Measurements from ENCODE around the gene PDE4D.

DNA sequence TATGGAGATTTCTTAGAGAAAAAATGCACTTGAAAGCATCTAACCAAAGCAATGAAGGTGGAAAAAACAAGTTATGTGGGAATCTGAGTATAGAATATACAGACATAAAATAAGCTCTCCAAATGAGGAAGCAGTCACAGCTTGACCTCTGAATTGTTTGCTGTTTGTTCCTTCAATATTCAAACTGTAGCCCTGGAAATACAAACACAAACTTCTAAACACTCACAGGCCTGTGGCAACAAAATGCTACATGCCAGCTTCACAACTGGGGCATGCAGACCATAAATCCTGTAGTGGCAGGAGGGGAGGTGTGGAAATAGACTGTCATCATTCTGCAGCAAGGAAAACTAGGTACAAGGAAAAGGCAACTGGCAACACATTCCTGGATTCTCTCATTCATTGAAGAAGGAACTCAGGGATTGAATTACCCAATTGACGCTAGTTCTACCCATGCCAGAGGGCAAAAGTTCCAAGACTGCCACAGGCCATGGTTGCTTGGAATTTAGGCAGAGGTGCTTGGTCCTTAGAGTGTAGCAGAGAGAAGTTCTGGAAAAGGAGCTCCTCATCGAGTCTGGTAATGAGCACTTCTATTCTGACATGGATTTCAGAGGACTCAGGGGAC is 349.6 kb downstream of the PDE4D start:
- no peak for TF ChIP-seq POLR2AphosphoS5 (IDR thresholded peaks at IDR 0.05; ENCODE audit: low read depth, low read length)
- TF ChIP-seq TAF1 (IDR thresholded peaks at IDR 0.05; ENCODE audit: borderline replicate concordance, insufficient read depth, low read length), result no peak
- TF ChIP-seq, protein P1, sequence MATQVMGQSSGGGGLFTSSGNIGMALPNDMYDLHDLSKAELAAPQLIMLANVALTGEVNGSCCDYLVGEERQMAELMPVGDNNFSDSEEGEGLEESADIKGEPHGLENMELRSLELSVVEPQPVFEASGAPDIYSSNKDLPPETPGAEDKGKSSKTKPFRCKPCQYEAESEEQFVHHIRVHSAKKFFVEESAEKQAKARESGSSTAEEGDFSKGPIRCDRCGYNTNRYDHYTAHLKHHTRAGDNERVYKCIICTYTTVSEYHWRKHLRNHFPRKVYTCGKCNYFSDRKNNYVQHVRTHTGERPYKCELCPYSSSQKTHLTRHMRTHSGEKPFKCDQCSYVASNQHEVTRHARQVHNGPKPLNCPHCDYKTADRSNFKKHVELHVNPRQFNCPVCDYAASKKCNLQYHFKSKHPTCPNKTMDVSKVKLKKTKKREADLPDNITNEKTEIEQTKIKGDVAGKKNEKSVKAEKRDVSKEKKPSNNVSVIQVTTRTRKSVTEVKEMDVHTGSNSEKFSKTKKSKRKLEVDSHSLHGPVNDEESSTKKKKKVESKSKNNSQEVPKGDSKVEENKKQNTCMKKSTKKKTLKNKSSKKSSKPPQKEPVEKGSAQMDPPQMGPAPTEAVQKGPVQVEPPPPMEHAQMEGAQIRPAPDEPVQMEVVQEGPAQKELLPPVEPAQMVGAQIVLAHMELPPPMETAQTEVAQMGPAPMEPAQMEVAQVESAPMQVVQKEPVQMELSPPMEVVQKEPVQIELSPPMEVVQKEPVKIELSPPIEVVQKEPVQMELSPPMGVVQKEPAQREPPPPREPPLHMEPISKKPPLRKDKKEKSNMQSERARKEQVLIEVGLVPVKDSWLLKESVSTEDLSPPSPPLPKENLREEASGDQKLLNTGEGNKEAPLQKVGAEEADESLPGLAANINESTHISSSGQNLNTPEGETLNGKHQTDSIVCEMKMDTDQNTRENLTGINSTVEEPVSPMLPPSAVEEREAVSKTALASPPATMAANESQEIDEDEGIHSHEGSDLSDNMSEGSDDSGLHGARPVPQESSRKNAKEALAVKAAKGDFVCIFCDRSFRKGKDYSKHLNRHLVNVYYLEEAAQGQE (IDR thresholded peaks at IDR 0.05; ENCODE audit: insufficient read depth in 1 of 2, low read depth in 2 of 2, low read length in 2 of 2), result no peak
